Activated CD4-positive, alpha-beta T cell treated with anti-CD3 and anti-CD28 coated beads, Interleukin-10, Interleukin-2, amounts not matched to agents 100 ng/mL and 50 ng/mL, durations not matched to agents 16 hours and 8 hours (primary cell): ENCODE results near the gene CWC27.

ENCODE experiments used
- DNase-seq: peaks from one replicate; pipeline ENCODE4 v3.0.0-alpha.2; 2020

Gene CWC27

DNA sequence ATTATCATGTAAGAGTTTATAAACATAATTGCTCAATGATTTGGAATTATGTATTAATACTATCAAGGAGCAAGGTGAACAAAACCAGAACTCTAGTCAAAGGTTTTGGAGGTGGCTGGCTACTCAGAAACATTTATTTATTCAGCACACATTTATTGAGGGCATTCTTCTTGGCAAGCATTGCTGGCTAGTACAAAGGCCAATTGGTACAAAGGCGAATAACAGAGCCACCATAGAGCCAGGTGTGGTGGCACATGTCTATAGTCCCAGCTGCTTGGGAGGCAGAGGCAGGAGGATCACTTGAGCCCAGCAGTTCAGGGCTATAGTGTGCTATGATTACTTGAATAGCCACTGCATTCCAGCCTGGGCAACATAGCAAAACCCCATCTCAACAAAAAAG, 242.1 kb downstream of the CWC27 start:
- no peak for DNase-seq

DNA sequence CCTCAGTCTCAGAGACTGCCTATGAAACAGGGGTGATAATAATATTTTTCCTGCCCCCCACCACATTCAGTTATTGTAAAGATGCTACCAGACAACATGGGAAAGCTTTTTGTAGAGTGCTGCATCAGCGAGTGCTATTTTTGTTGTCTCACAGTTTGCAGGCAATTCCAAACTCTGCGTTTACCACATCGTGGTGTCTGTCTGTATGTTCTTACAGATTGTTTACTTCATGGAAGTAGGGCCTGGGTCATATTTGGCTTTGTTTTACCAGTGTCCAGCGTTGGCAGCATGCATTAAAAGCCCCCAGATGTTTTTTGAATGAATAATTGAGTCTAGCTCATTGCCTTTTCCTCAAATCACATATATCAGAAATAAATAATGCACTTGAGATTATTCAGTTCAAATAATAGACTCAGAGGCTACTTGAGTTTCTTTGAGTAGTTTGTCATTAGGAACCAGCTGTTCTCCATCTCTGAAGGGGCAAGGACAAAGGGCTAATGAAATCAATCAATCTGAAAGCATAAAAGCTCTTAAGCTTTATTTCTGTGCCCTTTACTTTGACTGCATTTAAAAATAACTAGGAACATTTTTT, 243.7 kb downstream of the CWC27 start:
- no peak for DNase-seq

DNA sequence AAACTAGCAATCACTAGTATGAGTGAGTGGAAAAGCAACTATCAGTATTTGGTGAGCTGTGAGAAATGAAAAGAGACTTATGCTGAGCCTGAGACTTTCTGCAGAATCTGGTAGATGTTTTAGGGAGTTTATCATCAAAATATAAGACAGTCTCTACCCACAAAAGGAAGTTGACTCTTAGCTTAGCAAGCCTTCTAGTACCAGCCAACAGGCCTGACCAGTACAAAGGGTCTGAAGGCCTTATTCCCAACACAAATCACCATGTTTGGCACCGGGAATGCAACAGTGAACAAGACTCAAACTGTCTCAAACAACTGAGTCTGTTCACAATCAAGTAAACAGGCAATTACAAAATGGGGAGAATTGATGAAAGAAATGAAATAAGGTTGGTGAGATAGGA, 244.4 kb downstream of the CWC27 start:
- DNase-seq: no peak

GRCh38 chr5:65014769-65015168, 246.0 kb downstream of the CWC27 start:
- no peak for DNase-seq

- no peak for DNase-seq
These were observed 247.0 kb downstream of the CWC27 start for GRCh38 chr5:65015767-65016166.

GRCh38 chr5:65017636-65018035, 248.9 kb downstream of the CWC27 start:
- DNase-seq: no peak

DNA sequence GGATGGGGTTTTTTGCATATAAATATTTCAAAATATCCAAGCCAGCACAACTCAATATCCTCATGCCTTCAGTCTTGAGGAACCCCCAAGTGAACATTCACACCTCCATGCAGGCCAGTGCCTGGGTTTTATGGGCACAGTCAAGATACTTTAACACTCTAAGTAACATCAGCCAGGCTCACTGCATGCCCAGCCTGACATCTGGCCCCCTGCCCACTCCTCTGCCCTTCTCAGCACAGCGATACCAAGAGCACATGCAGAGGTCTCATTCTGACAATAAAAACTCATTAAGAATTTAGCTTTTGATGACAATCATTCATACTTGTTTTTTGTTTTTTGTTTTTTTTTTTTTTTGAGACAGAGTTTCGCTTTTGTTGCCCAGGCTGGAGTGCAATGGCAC, 250.0 kb downstream of the CWC27 start:
- DNase-seq: no peak

GRCh38 chr5:65020492-65020891, 251.8 kb downstream of the CWC27 start:
- DNase-seq: no peak

GRCh38 chr5:65021527-65022226, 252.9 kb downstream of the CWC27 start:
- peak; percentile 7 for DNase-seq

GRCh38 chr5:65022932-65023331, 254.2 kb downstream of the CWC27 start:
- no peak for DNase-seq

DNA sequence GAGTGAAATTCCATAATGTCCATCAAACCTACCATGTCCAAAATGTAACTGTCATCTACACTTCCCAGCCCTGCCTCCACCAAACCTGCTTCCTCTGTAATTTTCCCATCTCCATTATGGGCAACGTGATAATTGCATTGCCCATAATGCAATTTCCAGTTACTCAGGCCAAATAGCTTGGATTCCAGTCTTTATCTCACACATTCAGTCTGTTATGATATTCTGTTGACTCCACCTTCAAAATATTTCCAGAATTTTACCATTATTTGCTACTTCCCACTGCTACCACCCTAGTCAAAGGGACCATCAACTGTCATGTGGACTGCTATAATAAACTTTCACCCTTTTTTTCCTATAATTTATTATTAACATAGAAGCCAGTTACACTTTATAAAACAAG, 256.0 kb downstream of the CWC27 start:
- DNase-seq: no peak

DNA sequence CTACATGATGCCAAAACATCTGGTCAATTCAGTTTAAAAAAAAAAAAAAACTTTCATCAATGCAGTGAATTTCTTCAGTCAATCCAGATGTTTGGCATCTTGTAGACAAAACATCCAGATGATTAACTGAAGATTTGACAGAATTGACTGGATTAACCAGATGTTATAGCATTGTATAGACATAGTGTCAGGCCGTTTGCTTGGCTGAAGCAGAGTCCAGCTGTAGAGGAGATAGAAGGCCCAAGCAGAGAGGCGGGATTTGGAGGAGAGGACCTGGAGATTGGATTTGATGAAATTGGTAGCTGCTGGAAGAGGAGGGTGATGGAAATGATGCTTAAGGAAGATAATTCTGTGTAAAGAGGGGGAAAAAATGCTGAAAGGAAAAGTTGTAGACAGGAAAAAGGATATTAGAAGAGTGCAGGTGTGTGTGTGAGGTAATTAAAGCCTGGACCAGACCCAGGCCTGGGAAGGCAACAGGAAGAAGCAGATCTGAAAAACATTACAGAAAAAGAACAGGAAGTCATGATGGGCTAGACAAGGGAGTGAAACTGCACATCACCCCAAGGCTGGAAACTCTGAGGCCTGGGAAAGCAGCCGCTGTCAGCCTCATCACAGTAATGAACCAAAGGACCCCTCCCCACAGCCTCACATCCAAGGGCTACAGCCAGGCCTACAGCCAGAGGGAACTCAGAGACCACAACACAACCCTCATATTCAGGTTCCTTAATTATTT, 258.3 kb downstream of the CWC27 start:
- DNase-seq: no peak

DNA sequence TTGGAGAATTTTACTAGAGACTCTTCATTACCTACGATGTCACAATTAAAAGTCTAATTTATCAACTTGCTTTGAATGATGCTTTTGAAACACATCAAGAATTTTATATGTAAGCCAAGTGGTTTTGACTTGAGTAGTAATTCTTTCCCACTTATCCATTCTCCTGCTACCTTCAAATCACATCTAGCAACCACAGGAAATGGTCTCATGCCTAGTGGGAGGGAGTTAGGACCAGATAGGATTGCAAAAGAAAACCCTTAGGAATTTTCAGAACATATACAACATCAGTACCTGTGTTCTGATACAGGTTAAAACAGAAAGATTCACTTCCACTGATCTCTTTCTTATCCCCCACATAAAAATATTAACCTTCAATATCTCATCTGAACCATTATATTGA, 260.4 kb downstream of the CWC27 start:
- no peak for DNase-seq

DNA sequence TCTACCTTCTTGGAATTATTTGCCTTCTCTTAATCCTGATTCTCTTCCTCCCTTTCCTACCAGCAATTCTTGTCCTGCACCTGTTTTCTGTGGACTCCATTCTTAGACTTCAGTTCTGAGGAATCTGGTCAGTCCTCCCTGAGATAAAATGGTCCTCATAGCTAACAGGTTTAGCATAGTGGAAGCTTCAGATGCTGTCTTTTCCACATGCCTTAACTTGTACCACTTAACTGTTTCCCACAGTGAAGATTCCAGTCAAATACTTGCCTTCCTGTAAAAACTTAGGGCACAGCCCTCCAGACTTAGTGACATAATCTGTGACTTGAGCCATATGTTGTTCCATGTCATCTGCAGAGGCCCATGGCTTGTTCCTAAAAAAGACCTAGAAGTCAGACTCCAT, 261.3 kb downstream of the CWC27 start:
- DNase-seq: no peak

GRCh38 chr5:65032250-65032649, 263.5 kb downstream of the CWC27 start:
- DNase-seq: no peak

DNA sequence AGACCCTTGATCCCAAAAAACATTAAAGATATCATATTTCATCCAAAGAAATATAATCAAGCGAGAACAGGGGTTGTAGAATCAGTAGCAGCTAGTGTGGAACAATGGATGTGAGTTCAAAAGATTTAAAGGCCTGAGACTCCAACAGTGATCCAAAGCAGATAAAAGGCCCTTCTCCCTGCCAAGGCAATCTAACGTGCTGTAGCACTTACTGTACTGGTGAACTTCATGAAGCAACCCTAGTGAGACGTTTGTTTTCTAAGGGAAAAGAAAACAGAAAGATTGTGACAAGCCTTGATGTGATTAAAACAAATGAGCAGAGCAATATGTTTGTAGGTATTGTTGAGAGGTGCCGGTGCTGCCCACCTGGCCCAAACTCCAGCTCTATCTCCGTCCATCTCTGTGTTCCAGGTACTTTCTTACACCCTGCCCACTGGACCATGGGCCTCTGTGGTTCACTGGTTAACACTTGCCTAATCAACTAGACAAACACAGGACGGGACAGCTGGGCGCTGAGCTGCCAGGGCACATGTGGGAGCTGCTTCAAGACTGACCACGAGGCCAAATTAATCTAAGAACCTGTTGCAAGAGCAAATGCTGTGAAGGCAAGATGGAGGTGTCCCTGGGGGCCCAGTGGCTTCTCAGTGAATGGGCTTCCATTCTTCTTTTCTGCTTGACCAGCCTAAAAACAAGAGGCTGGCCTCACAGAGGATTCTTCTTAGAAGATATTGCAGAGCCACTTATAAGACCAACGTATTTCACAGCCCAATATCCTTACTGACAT, 265.5 kb downstream of the CWC27 start:
- DNase-seq: no peak

DNA sequence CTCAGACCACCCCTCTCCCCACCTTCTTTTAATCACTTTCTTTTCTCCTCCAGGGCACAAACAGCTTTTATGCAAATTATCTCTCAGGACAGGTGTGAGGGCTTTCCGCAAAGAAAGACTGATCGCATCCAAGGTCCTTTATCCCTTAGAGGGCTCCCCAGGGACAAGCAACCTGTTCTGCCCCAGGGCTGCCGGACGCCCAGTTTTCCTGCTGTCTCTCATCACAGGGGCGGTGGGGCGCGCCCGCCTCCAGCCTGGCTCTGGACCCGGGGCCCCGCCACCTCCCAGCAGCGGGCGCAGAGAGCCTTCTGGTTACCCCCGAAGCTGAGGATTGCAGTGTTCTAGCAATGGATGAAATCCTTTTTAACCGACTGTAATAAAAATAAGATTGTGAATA, 266.1 kb downstream of the CWC27 start:
- no peak for DNase-seq

DNA sequence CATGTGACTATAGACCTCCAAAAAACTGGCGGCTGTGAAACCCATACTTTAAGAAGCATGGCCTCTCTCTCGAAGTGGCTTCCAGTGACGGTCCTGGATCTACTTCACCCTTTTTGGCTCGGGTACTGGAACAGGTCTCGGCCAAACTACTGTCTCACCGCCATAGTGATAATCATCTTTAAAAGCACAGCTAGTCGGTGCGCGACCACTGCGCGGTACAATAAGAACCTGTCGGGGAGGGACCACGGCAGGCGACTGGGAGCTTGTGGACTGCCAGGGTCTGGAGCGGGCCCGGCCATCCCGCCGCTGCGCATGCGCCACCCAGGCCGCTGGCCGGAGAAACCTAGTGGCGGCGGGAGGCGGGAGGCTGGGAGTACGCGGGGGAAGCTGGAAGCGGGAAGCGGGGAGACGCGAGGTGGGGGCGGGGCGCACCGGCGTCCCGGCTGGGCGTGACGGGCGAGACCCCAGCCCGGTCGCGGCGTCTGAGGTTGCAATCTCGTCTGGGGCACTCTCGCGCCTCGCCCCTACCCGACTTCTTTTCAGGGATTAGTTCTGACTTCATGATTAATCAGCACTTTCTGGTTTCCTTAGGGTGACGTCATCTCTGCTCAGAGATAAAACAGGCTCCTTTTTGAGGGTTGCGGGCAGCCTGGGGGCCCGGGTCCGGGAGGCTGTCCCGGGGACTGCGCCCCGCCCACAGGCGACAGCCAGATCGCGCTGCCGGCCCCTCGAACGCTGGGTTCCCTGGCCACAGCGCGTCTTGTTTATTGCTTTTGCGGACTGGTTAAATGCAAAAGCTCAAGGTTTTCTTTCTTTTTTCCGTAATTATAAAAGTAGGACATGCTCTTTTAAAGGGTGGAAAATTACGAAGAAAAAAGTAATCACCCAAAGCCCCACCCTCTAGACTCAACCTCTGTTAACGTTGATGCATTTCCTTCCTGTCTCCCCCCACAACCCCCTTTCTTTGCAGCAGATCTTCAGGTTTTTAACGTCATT, 266.8 kb downstream of the CWC27 start:
- peak; percentile 89 for DNase-seq

GRCh38 chr5:65037831-65038815, 269.4 kb downstream of the CWC27 start:
- DNase-seq: peak; percentile 26

DNA sequence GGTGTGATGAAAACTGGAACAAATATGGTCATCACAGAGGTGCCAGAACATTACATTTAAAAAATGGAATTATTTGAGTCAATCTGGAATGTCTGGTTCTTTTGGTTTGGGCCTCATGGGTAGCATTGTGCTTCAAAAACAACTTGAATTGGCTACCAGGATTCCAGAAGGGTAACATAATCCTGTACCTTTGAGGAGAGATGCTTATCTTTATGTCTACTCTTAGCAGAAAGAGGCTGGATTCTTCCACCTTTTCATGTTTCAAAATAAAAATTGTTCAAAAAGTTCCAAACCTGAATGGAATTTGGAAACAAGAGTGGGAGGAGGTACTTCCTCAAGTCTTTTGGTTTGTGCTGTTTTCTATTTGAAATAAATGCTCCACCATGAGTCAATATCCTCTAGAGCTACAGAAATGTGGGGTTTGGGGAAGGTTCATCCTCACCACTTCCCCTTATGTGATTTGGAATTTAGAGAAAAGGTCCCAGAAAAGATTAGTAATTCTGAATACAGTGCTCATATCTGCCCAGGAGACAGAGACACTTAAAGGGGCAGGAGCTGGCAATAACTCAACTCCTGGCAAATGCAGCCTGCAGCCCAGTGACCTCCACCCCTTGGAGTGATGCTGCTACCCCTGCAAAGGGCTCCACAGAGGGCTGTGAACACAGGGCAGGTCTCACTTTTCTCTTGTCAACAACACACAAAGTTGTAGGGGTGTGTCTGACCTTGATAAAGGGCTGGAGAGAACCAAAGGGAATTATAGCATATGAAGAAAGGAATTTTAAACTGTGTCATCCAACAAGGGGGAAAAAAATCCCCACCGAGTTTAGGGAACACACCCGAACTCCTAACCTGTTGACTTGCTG, 272.8 kb downstream of the CWC27 start:
- no peak for DNase-seq
